Measurements from ENCODE around the gene C10orf67. TPM values are rescaled to one million over a fixed set of nuclear protein-coding genes. Genes with fewer than 3 reads are reported as not detected.

C10orf67 gene
- total and polyA plus RNA-seq, 2 donors (not counting 1 experiment from before 2014, with no cell fraction given): not detected

- Histone ChIP-seq H3K27ac (ENCODE audit: low read length in 2 of 2) (no peak overlapping the region), H4K20me1 (ENCODE audit: control insufficient read depth, insufficient read depth, low read length, poor library complexity, severe bottlenecking) (no peaks in the 10 kb centered on the region), H2AFZ (ENCODE audit: insufficient read depth, low read depth, low read length, poor library complexity, severe bottlenecking) (no peak overlapping the region), H3K79me2 (ENCODE audit: control insufficient read depth, insufficient read depth, low read length) (no peaks in the 10 kb centered on the region), H3K9me3 (ENCODE audit: control extremely low read depth in 1 of 3, control insufficient read depth in 2 of 3, insufficient read depth in 1 of 3, low read length in 2 of 3) (no peaks in the 10 kb centered on the region), H3K27me3 (replicated peaks in 1 of 4; ENCODE audit: control extremely low read depth in 1 of 4, control insufficient read depth in 3 of 4, insufficient read depth in 4 of 4, low read length in 3 of 4) (peaks cover 0 to 6% (median 0%) of the 10 kb centered on the region in 4 experiments), H3K4me3 (ENCODE audit: control extremely low read depth in 1 of 5, extremely low read depth in 1 of 5, insufficient read depth in 1 of 5, low read depth in 2 of 5, low read length in 4 of 5) (no peak overlapping the region), H3K9ac (ENCODE audit: low read length) (no peak overlapping the region), H3K36me3 (replicated peaks in 1 of 2; ENCODE audit: control extremely low read depth in 1 of 2, control insufficient read depth in 1 of 2, extremely low read depth in 1 of 2, insufficient read depth in 2 of 2, low read length in 1 of 2) (no peaks in the 10 kb centered on the region), H3K4me1 (ENCODE audit: control insufficient read depth in 2 of 2, insufficient read depth in 2 of 2, low read length in 2 of 2) (peaks cover 0 to 3% of the 10 kb centered on the region in 2 donors), H3K4me2 (replicated peaks; ENCODE audit: low read depth, low read length, poor library complexity, severe bottlenecking) (no peak overlapping the region)
- no peaks in the 10 kb centered on the region for H3K9me3 Mint-ChIP-seq (ENCODE audit: insufficient read depth)
- H3K4me3 Mint-ChIP-seq: no peak overlapping the region
- intact Hi-C loops (cut with micrococcal nuclease): no loop called here
- TF ChIP-seq CTCF (IDR thresholded peaks at IDR 0.05): no peak
- ChIA-PET CTCF (interaction anchor here (0.7 to 1.2 kb wide), 2 partner anchors 10 to 95 kb away, joined by 4 to 5 read pairs; no protein-coding TSS in a partner anchor), POLR2A (interaction anchor here (0.7 kb wide), 1 partner anchor 109 kb away, joined by 5 read pairs; no protein-coding TSS in a partner anchor)
- peaks cover 19% of the 10 kb centered on the region for H3K27me3 Mint-ChIP-seq
- H3K27ac Mint-ChIP-seq: no peak overlapping the region
- ATAC-seq (ENCODE audit: low read depth) (no peak), DNase-seq (no peak)
- no CpG with 5 or more reads among the region's 1 CpG for WGBS (ENCODE audit: insufficient coverage)
- H3K4me1 Mint-ChIP-seq: peaks cover 2% of the 10 kb centered on the region
Observed at GRCh38 chr10:23325132-23325531, 19.5 kb downstream of the C10orf67 start.

GRCh38 chr10:23324351-23324750, 20.2 kb downstream of the C10orf67 start:
- Mint-ChIP-seq H3K4me1 (peaks cover 2% of the 10 kb centered on the region), H3K27ac (no peak overlapping the region), H3K4me3 (no peak overlapping the region), H3K27me3 (peaks cover 19% of the 10 kb centered on the region), H3K9me3 (ENCODE audit: insufficient read depth) (no peaks in the 10 kb centered on the region)
- intact Hi-C loops (cut with micrococcal nuclease): no loop called here
- Histone ChIP-seq H3K27me3 (replicated peaks in 1 of 4; ENCODE audit: control extremely low read depth in 1 of 4, control insufficient read depth in 3 of 4, insufficient read depth in 4 of 4, low read length in 3 of 4) (peaks cover 0 to 6% (median 0%) of the 10 kb centered on the region in 4 experiments), H4K20me1 (ENCODE audit: control insufficient read depth, insufficient read depth, low read length, poor library complexity, severe bottlenecking) (no peaks in the 10 kb centered on the region), H2AFZ (ENCODE audit: insufficient read depth, low read depth, low read length, poor library complexity, severe bottlenecking) (no peak overlapping the region), H3K9me3 (ENCODE audit: control extremely low read depth in 1 of 3, control insufficient read depth in 2 of 3, insufficient read depth in 1 of 3, low read length in 2 of 3) (no peaks in the 10 kb centered on the region), H3K9ac (ENCODE audit: low read length) (no peak overlapping the region), H3K36me3 (replicated peaks in 1 of 2; ENCODE audit: control extremely low read depth in 1 of 2, control insufficient read depth in 1 of 2, extremely low read depth in 1 of 2, insufficient read depth in 2 of 2, low read length in 1 of 2) (no peaks in the 10 kb centered on the region), H3K79me2 (ENCODE audit: control insufficient read depth, insufficient read depth, low read length) (no peaks in the 10 kb centered on the region), H3K27ac (ENCODE audit: low read length in 2 of 2) (no peak overlapping the region), H3K4me1 (ENCODE audit: control insufficient read depth in 2 of 2, insufficient read depth in 2 of 2, low read length in 2 of 2) (peaks cover 0 to 3% of the 10 kb centered on the region in 2 donors), H3K4me3 (ENCODE audit: control extremely low read depth in 1 of 5, extremely low read depth in 1 of 5, insufficient read depth in 1 of 5, low read depth in 2 of 5, low read length in 4 of 5) (no peak overlapping the region), H3K4me2 (replicated peaks; ENCODE audit: low read depth, low read length, poor library complexity, severe bottlenecking) (no peak overlapping the region)
- no peak for DNase-seq
- CTCF ChIA-PET: interaction anchor here (0.6 to 1.2 kb wide), 4 partner anchors 9 to 201 kb away, joined by 3 to 4 read pairs (median 4); no protein-coding TSS in a partner anchor
- 100% methylated on average over 1 of the region's 1 CpG for WGBS (ENCODE audit: insufficient coverage)
- POLR2A ChIA-PET: no interaction called here
- TF ChIP-seq EZH2 (IDR thresholded peaks at IDR 0.05; ENCODE audit: borderline replicate concordance, insufficient read depth, low read depth, low read length, poor library complexity, severe bottlenecking) (no peak), CTCF (IDR thresholded peaks at IDR 0.05) (no peak)
- ATAC-seq (ENCODE audit: low read depth): no peak
